Transverse colon (tissue), 4 donors: Measurements from ENCODE around the gene CAMSAP3.

ENCODE experiments used
- POLR2A ChIP-seq: fragments of 450-650 bp; IDR thresholded peaks from one replicate; pipeline ENCODE4 v1.6.1; 2016; ENCODE audit warnings: antibody characterized with exemption, mild to moderate bottlenecking, moderate library complexity
- POLR2AphosphoS5 ChIP-seq, 3 donors: sonication (generic); formaldehyde crosslinking; IDR thresholded peaks; one replicate each; pipeline ENCODE4 v1.6.1; 2016; ENCODE audit warnings: antibody characterized with exemption in 3 of 3
- TF ChIP-seq, protein P1 (sequence below), 5 experiments: fragments of 200-600 bp in 3 of 5; fragments of 450-650 bp in 2 of 5; sonication (generic) in 3 of 5; IDR thresholded peaks; 1 replicate in 2 of 5; 2 replicates in 3 of 5; pipeline ENCODE4 v1.5.1; 2016 to 2017; ENCODE audit warnings: antibody characterized with exemption in 5 of 5, inconsistent platforms in 3 of 5, mild to moderate bottlenecking in 2 of 5, moderate library complexity in 1 of 5

DNA sequence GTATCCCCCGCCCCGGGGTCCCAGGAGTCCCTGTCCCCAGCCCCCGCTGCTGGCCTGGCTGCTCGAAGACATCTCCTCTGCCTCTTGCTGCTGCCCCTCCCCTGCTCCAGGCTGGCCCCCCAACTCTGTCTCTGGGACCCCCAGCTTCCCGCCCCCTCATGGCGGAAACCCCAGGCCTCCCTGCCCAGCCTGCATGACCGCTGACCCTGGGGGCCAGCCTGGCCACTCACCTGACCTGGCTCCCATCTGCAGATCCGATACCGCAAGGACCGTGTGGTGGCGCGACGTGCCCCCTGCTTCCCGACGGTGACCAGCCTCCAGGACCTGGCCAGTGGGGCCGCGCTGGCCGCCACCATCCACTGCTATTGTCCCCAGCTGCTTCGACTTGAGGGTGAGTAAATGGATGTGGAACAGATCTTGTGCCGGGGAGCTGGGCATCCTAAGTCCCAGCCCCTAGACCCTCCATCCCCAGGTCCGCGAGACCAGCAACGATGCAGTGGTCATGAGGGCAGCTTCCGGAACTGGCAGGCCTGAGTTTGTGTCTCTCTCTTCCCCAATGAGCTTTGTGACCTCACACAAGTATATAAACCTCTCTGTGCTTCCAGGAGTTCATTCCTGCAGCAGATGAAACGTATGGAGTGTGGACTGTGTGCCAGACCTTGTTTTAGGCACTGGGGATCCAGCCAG, 12.4 kb downstream of the CAMSAP3 start:
- TF ChIP-seq, protein P1, sequence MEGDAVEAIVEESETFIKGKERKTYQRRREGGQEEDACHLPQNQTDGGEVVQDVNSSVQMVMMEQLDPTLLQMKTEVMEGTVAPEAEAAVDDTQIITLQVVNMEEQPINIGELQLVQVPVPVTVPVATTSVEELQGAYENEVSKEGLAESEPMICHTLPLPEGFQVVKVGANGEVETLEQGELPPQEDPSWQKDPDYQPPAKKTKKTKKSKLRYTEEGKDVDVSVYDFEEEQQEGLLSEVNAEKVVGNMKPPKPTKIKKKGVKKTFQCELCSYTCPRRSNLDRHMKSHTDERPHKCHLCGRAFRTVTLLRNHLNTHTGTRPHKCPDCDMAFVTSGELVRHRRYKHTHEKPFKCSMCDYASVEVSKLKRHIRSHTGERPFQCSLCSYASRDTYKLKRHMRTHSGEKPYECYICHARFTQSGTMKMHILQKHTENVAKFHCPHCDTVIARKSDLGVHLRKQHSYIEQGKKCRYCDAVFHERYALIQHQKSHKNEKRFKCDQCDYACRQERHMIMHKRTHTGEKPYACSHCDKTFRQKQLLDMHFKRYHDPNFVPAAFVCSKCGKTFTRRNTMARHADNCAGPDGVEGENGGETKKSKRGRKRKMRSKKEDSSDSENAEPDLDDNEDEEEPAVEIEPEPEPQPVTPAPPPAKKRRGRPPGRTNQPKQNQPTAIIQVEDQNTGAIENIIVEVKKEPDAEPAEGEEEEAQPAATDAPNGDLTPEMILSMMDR (IDR thresholded peaks at IDR 0.05) = no peak
- no peak for TF ChIP-seq POLR2A
- no peak for TF ChIP-seq POLR2AphosphoS5 (IDR thresholded peaks at IDR 0.05)
